CD4-positive, alpha-beta memory T cell (primary cell): ENCODE data around the gene KHDC4. TPM values are rescaled to one million over a fixed set of nuclear protein-coding genes. Genes with fewer than 3 reads are reported as not detected.

Source experiments
- CTCF ChIA-PET: fragments of 350-600 bp; sonication (Branson Sonifier 250); formaldehyde crosslinking; loops from one replicate; lab custom pipeline; 2021; ENCODE audit warnings: inconsistent platforms; ENCODE audit not compliant: partially characterized antibody; lab: Charles Lee
- POLR2A ChIA-PET: fragments of 350-600 bp; sonication (Branson Sonifier 250); formaldehyde crosslinking; loops from one replicate; lab custom pipeline; 2021; ENCODE audit not compliant: partially characterized antibody; lab: Charles Lee
- DNase-seq, 5 donors: peaks; one replicate each; pipeline versions ENCODE4 v3.0.0 to v3.0.0-alpha.2; 2020 to 2022; ENCODE audit warnings: mixed read lengths in 1 of 5
- H3K27ac ChIP-seq: one replicate; pipeline ENCODE4 v1.7.0; 2013; ENCODE audit warnings: low read depth, low read length
- H3K27me3 ChIP-seq: 2 replicates; pipeline ENCODE4 v1.7.0; 2013; ENCODE audit warnings: mild to moderate bottlenecking, low read length, moderate library complexity; ENCODE audit not compliant: insufficient read depth
- H3K36me3 ChIP-seq: 2 replicates; pipeline ENCODE4 v1.7.0; 2013; ENCODE audit warnings: mild to moderate bottlenecking, low read length, moderate library complexity; ENCODE audit not compliant: insufficient read depth
- H3K4me1 ChIP-seq: 2 replicates; pipeline ENCODE4 v1.7.0; 2013; ENCODE audit warnings: mild to moderate bottlenecking, low read length, moderate library complexity; ENCODE audit not compliant: insufficient read depth
- H3K4me3 ChIP-seq, 2 donors: one replicate each; pipeline ENCODE4 v1.7.0; 2013; ENCODE audit warnings: low read length in 2 of 2, mild to moderate bottlenecking in 1 of 2
- H3K9me3 ChIP-seq, 2 donors: one replicate each; pipeline ENCODE4 v1.7.0; 2013; ENCODE audit warnings: low read length in 2 of 2, control low read depth in 1 of 2; ENCODE audit not compliant: control insufficient read depth in 1 of 2
- H3K27ac Mint-ChIP-seq, 7 donors: one replicate each; pipeline ENCODE4 v1.8.0; 2020 to 2021; ENCODE audit warnings: mixed read lengths in 7 of 7, mild to moderate bottlenecking in 6 of 7, inconsistent platforms in 3 of 7, moderate library complexity in 3 of 7
- H3K27me3 Mint-ChIP-seq, 2 donors: one replicate each; pipeline ENCODE4 v1.8.0; 2020 to 2021; ENCODE audit warnings: mixed read lengths in 2 of 2
- H3K36me3 Mint-ChIP-seq, 2 donors: one replicate each; pipeline ENCODE4 v1.8.0; 2020 to 2021; ENCODE audit warnings: mixed read lengths in 2 of 2, inconsistent platforms in 1 of 2, mild to moderate bottlenecking in 1 of 2
- H3K4me1 Mint-ChIP-seq, 4 donors: one replicate each; pipeline ENCODE4 v1.8.0; 2020 to 2021; ENCODE audit warnings: mixed read lengths in 4 of 4, mild to moderate bottlenecking in 1 of 4
- H3K4me3 Mint-ChIP-seq, 8 donors: one replicate each; pipeline ENCODE4 v1.8.0; 2020 to 2021; ENCODE audit warnings: mixed read lengths in 8 of 8, mild to moderate bottlenecking in 7 of 8, moderate library complexity in 6 of 8, inconsistent platforms in 3 of 8
- H3K9me3 Mint-ChIP-seq, 8 donors: one replicate each; pipeline ENCODE4 v1.8.0; 2020 to 2021; ENCODE audit warnings: mixed read lengths in 8 of 8, mild to moderate bottlenecking in 5 of 8, inconsistent platforms in 3 of 8, moderate library complexity in 1 of 8
- intact Hi-C: fragments of 100-400 bp; cut with micrococcal nuclease; formaldehyde crosslinking; loops from one replicate; pipeline ENCODE4 v1.15.1; 2023
- polyA plus RNA-seq, 2 donors: library from polyadenylated mRNA; unstranded; fragments of 300-500 nt; fragmentation: Illumina TruSeq; gene quantifications; one replicate each; pipeline ENCODE4 v1.2.3, GENCODE V29; 2021
- total RNA-seq, 2 experiments: library from RNA; stranded (reverse); gene quantifications; one replicate each; pipeline ENCODE4 v1.2.3, GENCODE V29; 2021

Gene KHDC4
- total and polyA plus RNA-seq, 4 experiments from 2014 or later: 5.5 to 134 (median 68.2) TPM

GRCh38 chr1:155911156-155912055, 22.8 kb downstream of the KHDC4 start, which contains the start of gene RIT1:
Gene RIT1 (minus strand): TSS chr1:155911349. CDS start chr1:155910761, 588 bp downstream.
- Histone ChIP-seq H3K36me3 (peaks cover 30% of the 10 kb centered on the region), H3K4me3 (peak within 1 kb of the TSS; percentile 85 to 86), H3K27me3 (no peaks in the 10 kb centered on the region), H3K27ac (peak within 1 kb of the TSS; percentile 79), H3K4me1 (peaks cover 21% of the 10 kb centered on the region), H3K9me3 (no peaks in the 10 kb centered on the region)
- Mint-ChIP-seq H3K4me1 (peaks cover 16 to 28% (median 21%) of the 10 kb centered on the region in 4 donors), H3K27ac (peak within 1 kb of the TSS; percentile 86 to 99 (median 98)), H3K4me3 (peak within 1 kb of the TSS; percentile 92 to 99 (median 98)), H3K36me3 (peaks cover 18 to 69% of the 10 kb centered on the region in 2 donors), H3K27me3 (no peaks in the 10 kb centered on the region), H3K9me3 (no peaks in the 10 kb centered on the region)
- ChIA-PET POLR2A (interaction anchor here (0.7 to 1.2 kb wide), 2 partner anchors 19 to 67 kb away, joined by 3 to 4 read pairs; partner anchors contain the start of gene ARHGEF2), CTCF (no interaction called here)
- intact Hi-C loops: loop anchor here (1.0 to 2.0 kb wide), 4 partner anchors 23 to 143 kb away; partner anchors contain the start of genes ARHGEF2, KHDC4, LAMTOR2 and SYT11
- DNase-seq: peak; percentile 78 to 87 (median 80)

- Histone ChIP-seq H3K27ac (peak overlapping the region; percentile 79), H3K36me3 (peaks cover 23% of the 10 kb centered on the region), H3K4me1 (peaks cover 21% of the 10 kb centered on the region), H3K27me3 (no peaks in the 10 kb centered on the region), H3K9me3 (no peaks in the 10 kb centered on the region), H3K4me3 (peak overlapping the region; percentile 85 to 86)
- intact Hi-C loops: loop anchor here (1.0 to 2.0 kb wide), 4 partner anchors 24 to 144 kb away; partner anchors contain the start of genes ARHGEF2, KHDC4, LAMTOR2 and SYT11
- Mint-ChIP-seq H3K9me3 (no peaks in the 10 kb centered on the region), H3K27ac (peak overlapping the region; percentile 86 to 99 (median 98)), H3K4me1 (peaks cover 16 to 28% (median 21%) of the 10 kb centered on the region in 4 donors), H3K27me3 (no peaks in the 10 kb centered on the region), H3K4me3 (peak overlapping the region; percentile 92 to 99 (median 98)), H3K36me3 (peaks cover 11 to 63% of the 10 kb centered on the region in 2 donors)
- DNase-seq: peak in 1 of 5 donors; percentile 24
- POLR2A ChIA-PET: no interaction called here
- CTCF ChIA-PET: interaction anchor here (1.4 kb wide), 1 partner anchor 12 kb away, joined by 5 read pairs; no protein-coding TSS in a partner anchor
Observed at GRCh38 chr1:155910621-155911121, 23.5 kb downstream of the KHDC4 start.

GRCh38 chr1:155909894-155910293, 24.3 kb downstream of the KHDC4 start:
- peaks cover 16 to 28% (median 21%) of the 10 kb centered on the region in 4 donors for H3K4me1 Mint-ChIP-seq
- peak overlapping the region in 1 of 2 donors; percentile 86 for H3K4me3 ChIP-seq
- peak overlapping the region; percentile 63 to 97 (median 86) for H3K27ac Mint-ChIP-seq
- H3K27me3 Mint-ChIP-seq: no peaks in the 10 kb centered on the region
- H3K4me3 Mint-ChIP-seq: peak overlapping the region; percentile 76 to 99 (median 98)
- peak overlapping the region; percentile 79 for H3K27ac ChIP-seq
- peak in 1 of 5 donors; percentile 13 for DNase-seq
- H3K9me3 Mint-ChIP-seq: no peaks in the 10 kb centered on the region
- POLR2A ChIA-PET: no interaction called here
- H3K9me3 ChIP-seq: no peaks in the 10 kb centered on the region
- CTCF ChIA-PET: interaction anchor here (1.4 kb wide), 1 partner anchor 12 kb away, joined by 5 read pairs; no protein-coding TSS in a partner anchor
- intact Hi-C loops: loop anchor here (2.0 kb wide), 1 partner anchor 69 kb away; the partner anchor contains the start of gene ARHGEF2
- H3K36me3 ChIP-seq: peaks cover 26% of the 10 kb centered on the region
- H3K36me3 Mint-ChIP-seq: peaks cover 10 to 58% of the 10 kb centered on the region in 2 donors
- no peaks in the 10 kb centered on the region for H3K27me3 ChIP-seq
- H3K4me1 ChIP-seq: peaks cover 21% of the 10 kb centered on the region

- CTCF ChIA-PET: interaction anchor here (1.0 to 1.1 kb wide), 2 partner anchors 11 to 79 kb away, joined by 3 to 4 read pairs; no protein-coding TSS in a partner anchor
- peaks cover 0 to 12% (median 6%) of the 10 kb centered on the region in 4 donors for H3K4me1 Mint-ChIP-seq
- H3K27ac ChIP-seq: no peak overlapping the region
- H3K27me3 Mint-ChIP-seq: no peaks in the 10 kb centered on the region
- peak overlapping the region in 1 of 7 donors; percentile 13 for H3K27ac Mint-ChIP-seq
- H3K36me3 Mint-ChIP-seq: peaks cover 30 to 51% of the 10 kb centered on the region in 2 donors
- H3K4me1 ChIP-seq: peaks cover 1% of the 10 kb centered on the region
- intact Hi-C loops: no loop called here
- H3K27me3 ChIP-seq: no peaks in the 10 kb centered on the region
- H3K4me3 Mint-ChIP-seq: no peak overlapping the region
- peaks cover 48% of the 10 kb centered on the region for H3K36me3 ChIP-seq
- H3K9me3 Mint-ChIP-seq: no peaks in the 10 kb centered on the region
- H3K9me3 ChIP-seq: no peaks in the 10 kb centered on the region
- POLR2A ChIA-PET: interaction anchor here (1.0 to 1.3 kb wide), 2 partner anchors 64 to 73 kb away, joined by 3 to 4 read pairs; no protein-coding TSS in a partner anchor
- no peak for DNase-seq
- H3K4me3 ChIP-seq: no peak overlapping the region
Observed at GRCh38 chr1:155904261-155904660, 30.0 kb downstream of the KHDC4 start.

GRCh38 chr1:155900161-155900560, 34.1 kb downstream of the KHDC4 start:
- Histone ChIP-seq H3K4me3 (no peak overlapping the region), H3K36me3 (peaks cover 42% of the 10 kb centered on the region), H3K27me3 (no peaks in the 10 kb centered on the region), H3K4me1 (no peaks in the 10 kb centered on the region), H3K27ac (no peak overlapping the region), H3K9me3 (no peaks in the 10 kb centered on the region)
- peaks cover 0 to 6% (median 6%) of the 10 kb centered on the region in 4 donors for H3K4me1 Mint-ChIP-seq
- H3K4me3 Mint-ChIP-seq: no peak overlapping the region
- intact Hi-C loops: no loop called here
- peaks cover 33 to 57% of the 10 kb centered on the region in 2 donors for H3K36me3 Mint-ChIP-seq
- DNase-seq: no peak
- no peaks in the 10 kb centered on the region for H3K27me3 Mint-ChIP-seq
- H3K27ac Mint-ChIP-seq: peak overlapping the region in 1 of 7 donors; percentile 4
- ChIA-PET CTCF (interaction anchor here (1.5 kb wide), 1 partner anchor 16 kb away, joined by 3 read pairs; no protein-coding TSS in a partner anchor), POLR2A (no interaction called here)
- H3K9me3 Mint-ChIP-seq: no peaks in the 10 kb centered on the region

- no peaks in the 10 kb centered on the region for H3K4me1 ChIP-seq
- Mint-ChIP-seq H3K4me3 (no peak overlapping the region), H3K27ac (peak overlapping the region in 4 of 7 donors; percentile 4 to 40 (median 33)), H3K27me3 (no peaks in the 10 kb centered on the region), H3K9me3 (no peaks in the 10 kb centered on the region), H3K36me3 (peaks cover 32 to 55% of the 10 kb centered on the region in 2 donors), H3K4me1 (peaks cover 0 to 6% (median 6%) of the 10 kb centered on the region in 4 donors)
- no peaks in the 10 kb centered on the region for H3K9me3 ChIP-seq
- peaks cover 37% of the 10 kb centered on the region for H3K36me3 ChIP-seq
- POLR2A ChIA-PET: no interaction called here
- CTCF ChIA-PET: interaction anchor here (1.5 kb wide), 1 partner anchor 17 kb away, joined by 3 read pairs; no protein-coding TSS in a partner anchor
- no peak for DNase-seq
- H3K4me3 ChIP-seq: no peak overlapping the region
- no peaks in the 10 kb centered on the region for H3K27me3 ChIP-seq
- intact Hi-C loops: no loop called here
- no peak overlapping the region for H3K27ac ChIP-seq
Observed at GRCh38 chr1:155899683-155900082, 34.5 kb downstream of the KHDC4 start.
